ENCODE measurements around the gene C1GALT1. TPM values are rescaled to one million over a fixed set of nuclear protein-coding genes. Genes with fewer than 3 reads are reported as not detected.

C1GALT1 gene
- total RNA-seq, 1 experiment from 2014 or later: 27.2 TPM

GRCh38 chr7:7261863-7262262, 79.5 kb downstream of the C1GALT1 start:
- H4K20me1 ChIP-seq (ENCODE audit: insufficient read depth): no peaks in the 10 kb centered on the region
- POLR2A ChIA-PET: no interaction called here
- H3K4me1 ChIP-seq (ENCODE audit: control insufficient read depth in 1 of 2, insufficient read depth in 2 of 2, low read length in 2 of 2): peaks cover 0 to 6% of the 10 kb centered on the region in 2 experiments; a peak in 1 of 4 replicates
- CTCF ChIA-PET: no interaction called here
- no peak overlapping the region for H3K27ac ChIP-seq (ENCODE audit: low read depth, low read length)
- no peak overlapping the region for H3K4me3 ChIP-seq (replicated peaks in 1 of 2; ENCODE audit: low read depth in 1 of 2, low read length in 2 of 2)
- no peaks in the 10 kb centered on the region for H3K9me3 ChIP-seq (ENCODE audit: control insufficient read depth in 1 of 2, insufficient read depth in 1 of 2, low read depth in 1 of 2, low read length in 2 of 2)
- H3K9ac ChIP-seq (ENCODE audit: low read length): no peak overlapping the region
- TF ChIP-seq REST (IDR thresholded peaks at IDR 0.05; ENCODE audit: low read depth) (no peak), SP1 (IDR thresholded peaks at IDR 0.05; ENCODE audit: low read depth) (no peak)
- no peak overlapping the region for H2AFZ ChIP-seq (ENCODE audit: low read depth, low read length, poor library complexity, severe bottlenecking)
- H3K4me2 ChIP-seq (ENCODE audit: low read length): no peak overlapping the region
- no peak for DNase-seq (ENCODE audit: low read depth, low spot score)
- BruUV-seq (replicated peaks): no TSS peak
- no peaks in the 10 kb centered on the region for H3K9me2 ChIP-seq (ENCODE audit: insufficient read depth)
- RAD21 ChIA-PET (ENCODE audit: low non-redundant PET in 1 of 2, low total read pairs in 2 of 2, uncharacterized antibody in 2 of 2, unreplicated experiment in 2 of 2): no interaction called here
- intact Hi-C loops (cut with micrococcal nuclease): no loop called here
- H3K36me3 ChIP-seq (ENCODE audit: control insufficient read depth in 1 of 2, insufficient read depth in 2 of 2, low read length in 2 of 2): no peaks in the 10 kb centered on the region
- no peaks in the 10 kb centered on the region for H3K79me2 ChIP-seq (ENCODE audit: insufficient read depth, low read length)
- H3K27me3 ChIP-seq (ENCODE audit: insufficient read depth, low read length): no peaks in the 10 kb centered on the region
- no peak for ATAC-seq

GRCh38 chr7:7263297-7264230, 81.2 kb downstream of the C1GALT1 start:
- Histone ChIP-seq H3K36me3 (ENCODE audit: control insufficient read depth in 1 of 2, insufficient read depth in 2 of 2, low read length in 2 of 2) (no peaks in the 10 kb centered on the region), H3K9me3 (ENCODE audit: control insufficient read depth in 1 of 2, insufficient read depth in 1 of 2, low read depth in 1 of 2, low read length in 2 of 2) (no peaks in the 10 kb centered on the region), H3K4me2 (ENCODE audit: low read length) (no peak overlapping the region), H2AFZ (ENCODE audit: low read depth, low read length, poor library complexity, severe bottlenecking) (no peak overlapping the region), H3K4me3 (replicated peaks in 1 of 2; ENCODE audit: low read depth in 1 of 2, low read length in 2 of 2) (no peak overlapping the region), H3K9ac (ENCODE audit: low read length) (no peak overlapping the region), H3K79me2 (ENCODE audit: insufficient read depth, low read length) (no peaks in the 10 kb centered on the region), H4K20me1 (ENCODE audit: insufficient read depth) (no peaks in the 10 kb centered on the region), H3K4me1 (ENCODE audit: control insufficient read depth in 1 of 2, insufficient read depth in 2 of 2, low read length in 2 of 2) (peaks cover 0 to 6% of the 10 kb centered on the region in 2 experiments; a peak in 1 of 4 replicates), H3K9me2 (ENCODE audit: insufficient read depth) (no peaks in the 10 kb centered on the region), H3K27me3 (ENCODE audit: insufficient read depth, low read length) (no peaks in the 10 kb centered on the region), H3K27ac (ENCODE audit: low read depth, low read length) (no peak overlapping the region)
- BruUV-seq (replicated peaks): no TSS peak
- no peak for TF ChIP-seq FOSL1 (IDR thresholded peaks at IDR 0.05; ENCODE audit: low read depth)
- TF ChIP-seq CBX3 (IDR thresholded peaks at IDR 0.05; ENCODE audit: low read depth): no peak
- TF ChIP-seq YY1 (IDR thresholded peaks at IDR 0.05; ENCODE audit: extremely low read depth, insufficient replicate concordance, low read depth, low read length): no peak
- TF ChIP-seq SRF (IDR thresholded peaks at IDR 0.05; ENCODE audit: low read depth): no peak
- TF ChIP-seq POLR2AphosphoS5 (IDR thresholded peaks at IDR 0.05; ENCODE audit: low read depth, low read length): no peak
- no peak for TF ChIP-seq EZH2phosphoT487 (IDR thresholded peaks at IDR 0.05; ENCODE audit: borderline replicate concordance)
- no peak for TF ChIP-seq RAD21 (IDR thresholded peaks at IDR 0.05; ENCODE audit: low read depth)
- TF ChIP-seq ELF1 (IDR thresholded peaks at IDR 0.05; ENCODE audit: borderline replicate concordance, low read depth): no peak
- TF ChIP-seq SP1 (IDR thresholded peaks at IDR 0.05; ENCODE audit: low read depth): no peak
- CTCF ChIA-PET: no interaction called here
- POLR2A ChIA-PET: interaction anchor here (0.6 kb wide), 1 partner anchor 94 kb away, joined by 4 read pairs; no protein-coding TSS in a partner anchor
- no peak for DNase-seq (ENCODE audit: low read depth, low spot score)
- ATAC-seq: no peak
- RAD21 ChIA-PET (ENCODE audit: low non-redundant PET in 1 of 2, low total read pairs in 2 of 2, uncharacterized antibody in 2 of 2, unreplicated experiment in 2 of 2): no interaction called here
- intact Hi-C loops (cut with micrococcal nuclease): no loop called here

Data from HCT116 (cell line).